Measurements from ENCODE around the gene LAX1.

- TF ChIP-seq, protein P1, sequence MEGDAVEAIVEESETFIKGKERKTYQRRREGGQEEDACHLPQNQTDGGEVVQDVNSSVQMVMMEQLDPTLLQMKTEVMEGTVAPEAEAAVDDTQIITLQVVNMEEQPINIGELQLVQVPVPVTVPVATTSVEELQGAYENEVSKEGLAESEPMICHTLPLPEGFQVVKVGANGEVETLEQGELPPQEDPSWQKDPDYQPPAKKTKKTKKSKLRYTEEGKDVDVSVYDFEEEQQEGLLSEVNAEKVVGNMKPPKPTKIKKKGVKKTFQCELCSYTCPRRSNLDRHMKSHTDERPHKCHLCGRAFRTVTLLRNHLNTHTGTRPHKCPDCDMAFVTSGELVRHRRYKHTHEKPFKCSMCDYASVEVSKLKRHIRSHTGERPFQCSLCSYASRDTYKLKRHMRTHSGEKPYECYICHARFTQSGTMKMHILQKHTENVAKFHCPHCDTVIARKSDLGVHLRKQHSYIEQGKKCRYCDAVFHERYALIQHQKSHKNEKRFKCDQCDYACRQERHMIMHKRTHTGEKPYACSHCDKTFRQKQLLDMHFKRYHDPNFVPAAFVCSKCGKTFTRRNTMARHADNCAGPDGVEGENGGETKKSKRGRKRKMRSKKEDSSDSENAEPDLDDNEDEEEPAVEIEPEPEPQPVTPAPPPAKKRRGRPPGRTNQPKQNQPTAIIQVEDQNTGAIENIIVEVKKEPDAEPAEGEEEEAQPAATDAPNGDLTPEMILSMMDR (optimal IDR thresholded peaks at IDR 0.05 in 1 of 3, IDR thresholded peaks at IDR 0.05 in 1 of 3, conservative IDR thresholded peaks at IDR 0.05 in 1 of 3; ENCODE audit: extremely low read depth in 1 of 3, insufficient read depth in 2 of 3, low read length in 3 of 3): no peak
- TF ChIP-seq EZH2 (IDR thresholded peaks at IDR 0.05; ENCODE audit: low read length): no peak
These were observed 53.4 kb downstream of the LAX1 start for GRCh38 chr1:203818399-203818798.
